GM21529 (cell line): ENCODE measurements around the gene GLIPR1L2.

Experiments
- ATAC-seq: cut with Tn5 transposase; IDR thresholded peaks from one replicate; pipeline ENCODE4 v1.9.1; 2021; ENCODE audit not compliant: unreplicated experiment

GLIPR1L2 gene

GRCh38 chr12:75476071-75476470 is 85.2 kb downstream of the GLIPR1L2 start:
- no peak for ATAC-seq

- no peak for ATAC-seq
These were observed 86.2 kb downstream of the GLIPR1L2 start for GRCh38 chr12:75477137-75477536.

- no peak for ATAC-seq
These were observed 87.4 kb downstream of the GLIPR1L2 start for GRCh38 chr12:75478116-75478794.

GRCh38 chr12:75479963-75480461 is 89.1 kb downstream of the GLIPR1L2 start:
- ATAC-seq: peak; percentile 36

GRCh38 chr12:75480469-75480949 is 89.6 kb downstream of the GLIPR1L2 start, which contains the start of gene GLIPR1:
GLIPR1 (plus strand) TSS chr12:75480755; CDS start chr12:75480881, 126 bp downstream.
- ATAC-seq: peak; percentile 91

- ATAC-seq: peak; percentile 17
These were observed 90.3 kb downstream of the GLIPR1L2 start for GRCh38 chr12:75481013-75481705.

- no peak for ATAC-seq
These were observed 90.9 kb downstream of the GLIPR1L2 start for GRCh38 chr12:75481774-75482173.
